IPS-20b (cell line): ENCODE measurements around the gene SLC8B1.

ENCODE experiments used
- H3K27ac ChIP-seq: one replicate; pipeline ENCODE4 v1.5.1; 2013; ENCODE audit warnings: low read length
- H3K27me3 ChIP-seq: 2 replicates; pipeline ENCODE4 v1.6.1; 2013; ENCODE audit warnings: mild to moderate bottlenecking, low read length, inconsistent platforms; ENCODE audit not compliant: insufficient read depth
- H3K36me3 ChIP-seq: 2 replicates; pipeline ENCODE4 v1.6.1; 2013; ENCODE audit warnings: low read depth, mild to moderate bottlenecking, inconsistent platforms, low read length, moderate library complexity; ENCODE audit not compliant: insufficient read depth
- H3K4me1 ChIP-seq: 2 replicates; pipeline ENCODE4 v1.6.1; 2013; ENCODE audit warnings: mild to moderate bottlenecking, control low read depth, inconsistent platforms, low read length, moderate library complexity; ENCODE audit not compliant: insufficient read depth
- H3K4me3 ChIP-seq: 2 replicates; pipeline ENCODE4 v1.5.1; 2013; ENCODE audit warnings: mild to moderate bottlenecking, low read length, inconsistent platforms
- H3K9ac ChIP-seq: 2 replicates; pipeline ENCODE4 v1.6.1; 2013; ENCODE audit warnings: low read depth, mild to moderate bottlenecking, inconsistent platforms, low read length, moderate library complexity
- H3K9me3 ChIP-seq: 2 replicates; pipeline ENCODE4 v1.6.1; 2013; ENCODE audit warnings: mild to moderate bottlenecking, low read depth, low read length, inconsistent platforms; ENCODE audit not compliant: insufficient read depth

The SLC8B1 gene

GRCh38 chr12:113287899-113288282, 47.0 kb downstream of the SLC8B1 start:
- Histone ChIP-seq H3K27me3 (no peaks in the 10 kb centered on the region), H3K4me1 (no peaks in the 10 kb centered on the region), H3K9me3 (no peaks in the 10 kb centered on the region), H3K27ac (no peak overlapping the region), H3K9ac (no peak overlapping the region), H3K4me3 (no peak overlapping the region), H3K36me3 (peaks cover 11% of the 10 kb centered on the region)

GRCh38 chr12:113287146-113287898, 47.6 kb downstream of the SLC8B1 start:
- no peak overlapping the region for H3K9ac ChIP-seq
- H3K36me3 ChIP-seq = peaks cover 11% of the 10 kb centered on the region
- H3K27me3 ChIP-seq = no peaks in the 10 kb centered on the region
- H3K27ac ChIP-seq = no peak overlapping the region
- H3K9me3 ChIP-seq = no peaks in the 10 kb centered on the region
- no peak overlapping the region for H3K4me3 ChIP-seq
- H3K4me1 ChIP-seq = no peaks in the 10 kb centered on the region

GRCh38 chr12:113286712-113287111, 48.2 kb downstream of the SLC8B1 start:
- H3K9ac ChIP-seq = no peak overlapping the region
- no peaks in the 10 kb centered on the region for H3K4me1 ChIP-seq
- H3K27ac ChIP-seq = no peak overlapping the region
- H3K27me3 ChIP-seq = no peaks in the 10 kb centered on the region
- H3K9me3 ChIP-seq = no peaks in the 10 kb centered on the region
- no peak overlapping the region for H3K4me3 ChIP-seq
- peaks cover 11% of the 10 kb centered on the region for H3K36me3 ChIP-seq

GRCh38 chr12:113285679-113286610, 49.0 kb downstream of the SLC8B1 start:
- peaks cover 11% of the 10 kb centered on the region for H3K36me3 ChIP-seq
- no peaks in the 10 kb centered on the region for H3K4me1 ChIP-seq
- no peak overlapping the region for H3K9ac ChIP-seq
- no peak overlapping the region for H3K4me3 ChIP-seq
- H3K9me3 ChIP-seq = no peaks in the 10 kb centered on the region
- H3K27me3 ChIP-seq = no peaks in the 10 kb centered on the region
- H3K27ac ChIP-seq = no peak overlapping the region

- Histone ChIP-seq H3K9ac (no peak overlapping the region; the same call in 1 of the 2 replicates), H3K27ac (no peak overlapping the region), H3K4me1 (no peaks in the 10 kb centered on the region), H3K9me3 (no peaks in the 10 kb centered on the region), H3K27me3 (no peaks in the 10 kb centered on the region), H3K4me3 (no peak overlapping the region), H3K36me3 (peaks cover 12% of the 10 kb centered on the region)
Observed at GRCh38 chr12:113284751-113285150, 50.2 kb downstream of the SLC8B1 start.

GRCh38 chr12:113278633-113279032, 56.3 kb downstream of the SLC8B1 start:
- Histone ChIP-seq H3K4me3 (no peak overlapping the region), H3K27ac (no peak overlapping the region), H3K9me3 (no peaks in the 10 kb centered on the region), H3K4me1 (no peaks in the 10 kb centered on the region; the same call in 1 of the 2 replicates), H3K36me3 (peaks cover 11% of the 10 kb centered on the region; the same call in 1 of the 2 replicates), H3K9ac (no peak overlapping the region), H3K27me3 (no peaks in the 10 kb centered on the region)

GRCh38 chr12:113278141-113278540, 56.8 kb downstream of the SLC8B1 start:
- Histone ChIP-seq H3K9ac (no peak overlapping the region), H3K27me3 (no peaks in the 10 kb centered on the region), H3K9me3 (no peaks in the 10 kb centered on the region), H3K4me3 (no peak overlapping the region), H3K4me1 (no peaks in the 10 kb centered on the region; the same call in 1 of the 2 replicates), H3K27ac (no peak overlapping the region), H3K36me3 (peaks cover 11% of the 10 kb centered on the region; the same call in 1 of the 2 replicates)

- Histone ChIP-seq H3K9ac (no peak overlapping the region), H3K9me3 (no peaks in the 10 kb centered on the region), H3K27ac (no peak overlapping the region), H3K27me3 (no peaks in the 10 kb centered on the region), H3K4me3 (no peak overlapping the region), H3K4me1 (no peaks in the 10 kb centered on the region; the same call in 1 of the 2 replicates), H3K36me3 (peaks cover 11% of the 10 kb centered on the region; the same call in 1 of the 2 replicates)
Observed at GRCh38 chr12:113277511-113277910, 57.4 kb downstream of the SLC8B1 start.

- no peaks in the 10 kb centered on the region for H3K27me3 ChIP-seq
- H3K36me3 ChIP-seq = peaks cover 11% of the 10 kb centered on the region; the same call in 1 of the 2 replicates
- no peak overlapping the region for H3K4me3 ChIP-seq
- no peak overlapping the region for H3K9ac ChIP-seq
- no peak overlapping the region for H3K27ac ChIP-seq
- H3K9me3 ChIP-seq = no peaks in the 10 kb centered on the region
- no peaks in the 10 kb centered on the region; the same call in 1 of the 2 replicates for H3K4me1 ChIP-seq
Observed at GRCh38 chr12:113276946-113277500, 57.9 kb downstream of the SLC8B1 start.

GRCh38 chr12:113276306-113276705, 58.6 kb downstream of the SLC8B1 start:
- no peaks in the 10 kb centered on the region; the same call in 1 of the 2 replicates for H3K4me1 ChIP-seq
- H3K27me3 ChIP-seq = no peaks in the 10 kb centered on the region
- no peak overlapping the region for H3K9ac ChIP-seq
- H3K27ac ChIP-seq = no peak overlapping the region
- no peaks in the 10 kb centered on the region for H3K9me3 ChIP-seq
- H3K4me3 ChIP-seq = no peak overlapping the region
- peaks cover 11% of the 10 kb centered on the region; the same call in 1 of the 2 replicates for H3K36me3 ChIP-seq

GRCh38 chr12:113274848-113275247, 60.1 kb downstream of the SLC8B1 start:
- no peak overlapping the region for H3K27ac ChIP-seq
- no peak overlapping the region for H3K9ac ChIP-seq
- 0 out of 2 replicates have a peak, but pooled peaks cover 5% of the 10 kb centered on the region for H3K36me3 ChIP-seq
- no peaks in the 10 kb centered on the region; the same call in 1 of the 2 replicates for H3K4me1 ChIP-seq
- H3K4me3 ChIP-seq = no peak overlapping the region
- no peaks in the 10 kb centered on the region for H3K9me3 ChIP-seq
- H3K27me3 ChIP-seq = no peaks in the 10 kb centered on the region
